Measurements from ENCODE around the gene STEAP4. TPM values are rescaled to one million over a fixed set of nuclear protein-coding genes. Genes with fewer than 3 reads are reported as not detected.
"Not testable (repeated sequence)": the region's sequence is repeated elsewhere in the genome, so short reads cannot be mapped to it uniquely, and the experiment has no call there.

STEAP4 gene
- total and polyA plus RNA-seq, 7 donors: 5.2 to 31.7 (median 20.3) TPM

GRCh38 chr7:88260719-88261118 lies 46.0 kb downstream of the STEAP4 start:
- no peaks in the 10 kb centered on the region for H3K4me1 ChIP-seq
- no peak overlapping the region for H3K4me3 ChIP-seq
- H3K9me3 ChIP-seq: no peaks in the 10 kb centered on the region
- DNase-seq (no peak), ATAC-seq (no peak)
- H3K36me3 ChIP-seq (ENCODE audit: insufficient read depth in 1 of 2, low read depth in 1 of 2): no peaks in the 10 kb centered on the region
- intact Hi-C loops (cut with DNase I): no loop called here
- 83 to 87% (median 83%) methylated on average over 1 of the region's 1 CpG for WGBS, 3 donors
- TF ChIP-seq CTCF (IDR thresholded peaks at IDR 0.05): no peak
- no peak overlapping the region for H3K27ac ChIP-seq
- peaks cover 0 to 6% (median 0%) of the 10 kb centered on the region in 3 donors for H3K27me3 ChIP-seq (ENCODE audit: insufficient read depth in 3 of 3, low read length in 2 of 3)

GRCh38 chr7:88259656-88260380 lies 46.9 kb downstream of the STEAP4 start:
- no peak overlapping the region for H3K27ac ChIP-seq
- ATAC-seq: no peak
- TF ChIP-seq CTCF (IDR thresholded peaks at IDR 0.05): no peak
- WGBS, 3 donors: 68 to 73% (median 72%) methylated on average over 2 of the region's 2 CpGs
- no peak overlapping the region for H3K4me3 ChIP-seq
- no peaks in the 10 kb centered on the region for H3K9me3 ChIP-seq
- no peaks in the 10 kb centered on the region for H3K36me3 ChIP-seq (ENCODE audit: insufficient read depth in 1 of 2, low read depth in 1 of 2)
- intact Hi-C loops (cut with DNase I): no loop called here
- no peak for DNase-seq
- no peaks in the 10 kb centered on the region for H3K4me1 ChIP-seq
- peaks cover 0 to 6% (median 0%) of the 10 kb centered on the region in 3 donors for H3K27me3 ChIP-seq (ENCODE audit: insufficient read depth in 3 of 3, low read length in 2 of 3)

- ATAC-seq; H3K27me3 ChIP-seq (ENCODE audit: insufficient read depth in 3 of 3, low read length in 2 of 3); H3K4me3 ChIP-seq; DNase-seq; H3K27ac ChIP-seq; H3K36me3 ChIP-seq (ENCODE audit: insufficient read depth in 1 of 2, low read depth in 1 of 2); H3K4me1 ChIP-seq; intact Hi-C loops (cut with DNase I): not testable (repeated sequence)
- peaks cover 15% of the 10 kb centered on the region for H3K9me3 ChIP-seq
- 88 to 100% (median 89%) methylated on average over 1 of the region's 1 CpG for WGBS, 3 donors
These were observed 48.4 kb downstream of the STEAP4 start for GRCh38 chr7:88258296-88258695.

GRCh38 chr7:88256906-88257305 lies 49.8 kb downstream of the STEAP4 start:
- Histone ChIP-seq H3K4me1 (no peaks in the 10 kb centered on the region), H3K36me3 (ENCODE audit: insufficient read depth in 1 of 2, low read depth in 1 of 2) (no peaks in the 10 kb centered on the region), H3K27ac (no peak overlapping the region), H3K9me3 (peaks cover 17% of the 10 kb centered on the region), H3K4me3 (no peak overlapping the region), H3K27me3 (ENCODE audit: insufficient read depth in 3 of 3, low read length in 2 of 3) (peaks cover 0 to 6% (median 0%) of the 10 kb centered on the region in 3 donors)
- no peak for TF ChIP-seq CTCF (IDR thresholded peaks at IDR 0.05)
- intact Hi-C loops (cut with DNase I): no loop called here
- DNase-seq (no peak), ATAC-seq (no peak)

GRCh38 chr7:88254721-88255424 lies 51.8 kb downstream of the STEAP4 start:
- TF ChIP-seq CTCF (IDR thresholded peaks at IDR 0.05): no peak
- 96 to 97% (median 97%) methylated on average over 2 of the region's 2 CpGs for WGBS, 3 donors
- intact Hi-C loops (cut with DNase I): no loop called here

More at GRCh38 chr7:88254721-88255424, 51.8 kb downstream of the STEAP4 start:
- ATAC-seq (no peak), DNase-seq (no peak)
- no peak overlapping the region for H3K27ac ChIP-seq
- no peak overlapping the region for H3K4me3 ChIP-seq
- no peaks in the 10 kb centered on the region for H3K36me3 ChIP-seq (ENCODE audit: insufficient read depth in 1 of 2, low read depth in 1 of 2)
- no peaks in the 10 kb centered on the region for H3K4me1 ChIP-seq
- peaks cover 0 to 6% (median 0%) of the 10 kb centered on the region in 3 donors for H3K27me3 ChIP-seq (ENCODE audit: insufficient read depth in 3 of 3, low read length in 2 of 3)
- H3K9me3 ChIP-seq: peaks cover 17% of the 10 kb centered on the region

Measured in psoas muscle (tissue), 8 donors.